GM19099 (cell line): ENCODE data around the gene SH2D1B.

ENCODE experiments used
- POLR2A ChIP-seq: IDR thresholded peaks from 3 replicates; pipeline ENCODE4 v1.6.1; 2011; ENCODE audit warnings: low read depth; ENCODE audit not compliant: insufficient read length; ENCODE audit errors: extremely low read depth

The SH2D1B gene

GRCh38 chr1:162373072-162373427, 38.9 kb downstream of the SH2D1B start:
- no peak for TF ChIP-seq POLR2A

GRCh38 chr1:162372159-162373071, 39.5 kb downstream of the SH2D1B start:
- no peak for TF ChIP-seq POLR2A

GRCh38 chr1:162371611-162372010, 40.3 kb downstream of the SH2D1B start:
- TF ChIP-seq POLR2A, result no peak

- no peak for TF ChIP-seq POLR2A
Observed at GRCh38 chr1:162370721-162371120, 41.2 kb downstream of the SH2D1B start.

- no peak for TF ChIP-seq POLR2A
Observed at GRCh38 chr1:162370161-162370560, 41.8 kb downstream of the SH2D1B start.

GRCh38 chr1:162369571-162369970, 42.4 kb downstream of the SH2D1B start:
- TF ChIP-seq POLR2A, result no peak

- no peak for TF ChIP-seq POLR2A
Observed at GRCh38 chr1:162368451-162368850, 43.5 kb downstream of the SH2D1B start.

GRCh38 chr1:162367772-162368171, 44.2 kb downstream of the SH2D1B start:
- no peak for TF ChIP-seq POLR2A

- TF ChIP-seq POLR2A, result no peak
Observed at GRCh38 chr1:162367073-162367472, 44.9 kb downstream of the SH2D1B start.

GRCh38 chr1:162366671-162367070, 45.3 kb downstream of the SH2D1B start:
- TF ChIP-seq POLR2A, result no peak

GRCh38 chr1:162366149-162366548, 45.8 kb downstream of the SH2D1B start:
- no peak for TF ChIP-seq POLR2A

GRCh38 chr1:162365284-162366020, 46.5 kb downstream of the SH2D1B start:
- no peak for TF ChIP-seq POLR2A

GRCh38 chr1:162364498-162364897, 47.4 kb downstream of the SH2D1B start:
- no peak for TF ChIP-seq POLR2A

GRCh38 chr1:162363823-162364222, 48.1 kb downstream of the SH2D1B start:
- no peak for TF ChIP-seq POLR2A

- TF ChIP-seq POLR2A, result no peak
Observed at GRCh38 chr1:162361349-162361748, 50.6 kb downstream of the SH2D1B start.

- no peak for TF ChIP-seq POLR2A
Observed at GRCh38 chr1:162360874-162361260, 51.1 kb downstream of the SH2D1B start.
